Measurements from ENCODE around the gene BRS3.

Gene BRS3

DNA sequence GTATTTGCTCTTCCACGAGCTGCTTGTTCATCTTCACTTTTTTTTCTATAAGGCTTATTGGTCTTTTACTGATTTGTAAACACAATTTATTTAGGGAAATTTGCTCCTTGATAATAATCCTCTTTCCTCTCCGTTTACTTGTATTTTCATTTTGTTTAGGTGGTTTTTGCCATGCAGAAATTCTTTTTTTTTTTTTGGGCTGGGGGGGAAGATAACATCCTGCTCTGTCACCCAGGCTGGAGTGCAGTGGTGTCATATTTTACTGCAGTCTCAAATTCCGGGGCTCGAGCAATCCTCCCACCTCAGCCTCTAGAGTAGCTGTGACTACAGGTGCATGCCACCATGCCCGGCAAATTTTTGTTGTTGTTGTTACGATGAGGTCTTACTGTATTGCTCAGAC is 31.6 kb upstream of the BRS3 start:
- no peak for TF ChIP-seq SIN3A (IDR thresholded peaks at IDR 0.05; ENCODE audit: borderline replicate concordance, insufficient read depth, low read length)
- TF ChIP-seq FOXP2 (optimal IDR thresholded peaks at IDR 0.05; ENCODE audit: borderline replicate concordance, extremely low read depth, extremely low read length, insufficient read depth): no peak
- no peak for TF ChIP-seq TAF1 (IDR thresholded peaks at IDR 0.05; ENCODE audit: borderline replicate concordance, insufficient read depth, low read length)
- TF ChIP-seq, protein P1, sequence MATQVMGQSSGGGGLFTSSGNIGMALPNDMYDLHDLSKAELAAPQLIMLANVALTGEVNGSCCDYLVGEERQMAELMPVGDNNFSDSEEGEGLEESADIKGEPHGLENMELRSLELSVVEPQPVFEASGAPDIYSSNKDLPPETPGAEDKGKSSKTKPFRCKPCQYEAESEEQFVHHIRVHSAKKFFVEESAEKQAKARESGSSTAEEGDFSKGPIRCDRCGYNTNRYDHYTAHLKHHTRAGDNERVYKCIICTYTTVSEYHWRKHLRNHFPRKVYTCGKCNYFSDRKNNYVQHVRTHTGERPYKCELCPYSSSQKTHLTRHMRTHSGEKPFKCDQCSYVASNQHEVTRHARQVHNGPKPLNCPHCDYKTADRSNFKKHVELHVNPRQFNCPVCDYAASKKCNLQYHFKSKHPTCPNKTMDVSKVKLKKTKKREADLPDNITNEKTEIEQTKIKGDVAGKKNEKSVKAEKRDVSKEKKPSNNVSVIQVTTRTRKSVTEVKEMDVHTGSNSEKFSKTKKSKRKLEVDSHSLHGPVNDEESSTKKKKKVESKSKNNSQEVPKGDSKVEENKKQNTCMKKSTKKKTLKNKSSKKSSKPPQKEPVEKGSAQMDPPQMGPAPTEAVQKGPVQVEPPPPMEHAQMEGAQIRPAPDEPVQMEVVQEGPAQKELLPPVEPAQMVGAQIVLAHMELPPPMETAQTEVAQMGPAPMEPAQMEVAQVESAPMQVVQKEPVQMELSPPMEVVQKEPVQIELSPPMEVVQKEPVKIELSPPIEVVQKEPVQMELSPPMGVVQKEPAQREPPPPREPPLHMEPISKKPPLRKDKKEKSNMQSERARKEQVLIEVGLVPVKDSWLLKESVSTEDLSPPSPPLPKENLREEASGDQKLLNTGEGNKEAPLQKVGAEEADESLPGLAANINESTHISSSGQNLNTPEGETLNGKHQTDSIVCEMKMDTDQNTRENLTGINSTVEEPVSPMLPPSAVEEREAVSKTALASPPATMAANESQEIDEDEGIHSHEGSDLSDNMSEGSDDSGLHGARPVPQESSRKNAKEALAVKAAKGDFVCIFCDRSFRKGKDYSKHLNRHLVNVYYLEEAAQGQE (IDR thresholded peaks at IDR 0.05; ENCODE audit: insufficient read depth in 1 of 2, low read depth in 2 of 2, low read length in 2 of 2): no peak
- TF ChIP-seq POLR2AphosphoS5 (IDR thresholded peaks at IDR 0.05; ENCODE audit: low read depth, low read length): no peak

DNA sequence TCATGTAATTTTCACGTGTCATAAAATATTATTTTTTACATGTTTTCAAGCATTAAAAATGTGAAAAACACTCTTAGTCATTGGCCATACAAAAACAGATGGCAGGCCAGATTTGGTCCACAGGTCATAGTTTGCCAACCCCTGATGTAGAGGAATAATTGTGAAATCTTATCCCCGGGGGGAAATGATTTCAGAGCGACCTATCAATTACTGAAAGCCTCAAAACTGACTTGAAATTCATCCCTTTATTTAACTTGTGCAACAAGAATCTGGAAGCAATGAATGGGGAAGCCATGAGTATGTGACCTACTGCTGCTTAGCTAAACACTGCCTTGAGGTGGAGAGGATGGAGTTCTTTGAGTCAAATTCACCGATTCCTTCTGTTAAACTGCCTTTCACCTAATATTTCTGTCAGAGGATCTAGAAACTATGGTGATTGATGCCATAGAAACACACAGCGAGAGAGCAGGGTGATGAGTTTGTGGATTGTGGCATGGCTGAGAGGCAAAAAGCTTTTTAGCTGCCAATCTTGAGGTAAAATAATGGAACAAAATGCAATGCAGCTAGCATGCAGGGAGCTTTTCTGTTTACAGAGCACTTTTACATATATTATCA is 30.3 kb upstream of the BRS3 start:
- TF ChIP-seq TAF1 (IDR thresholded peaks at IDR 0.05; ENCODE audit: borderline replicate concordance, insufficient read depth, low read length) (no peak), SIN3A (IDR thresholded peaks at IDR 0.05; ENCODE audit: borderline replicate concordance, insufficient read depth, low read length) (no peak), FOXP2 (optimal IDR thresholded peaks at IDR 0.05; ENCODE audit: borderline replicate concordance, extremely low read depth, extremely low read length, insufficient read depth) (no peak)
- TF ChIP-seq, protein P1 (IDR thresholded peaks at IDR 0.05; ENCODE audit: insufficient read depth in 1 of 2, low read depth in 2 of 2, low read length in 2 of 2): no peak

DNA sequence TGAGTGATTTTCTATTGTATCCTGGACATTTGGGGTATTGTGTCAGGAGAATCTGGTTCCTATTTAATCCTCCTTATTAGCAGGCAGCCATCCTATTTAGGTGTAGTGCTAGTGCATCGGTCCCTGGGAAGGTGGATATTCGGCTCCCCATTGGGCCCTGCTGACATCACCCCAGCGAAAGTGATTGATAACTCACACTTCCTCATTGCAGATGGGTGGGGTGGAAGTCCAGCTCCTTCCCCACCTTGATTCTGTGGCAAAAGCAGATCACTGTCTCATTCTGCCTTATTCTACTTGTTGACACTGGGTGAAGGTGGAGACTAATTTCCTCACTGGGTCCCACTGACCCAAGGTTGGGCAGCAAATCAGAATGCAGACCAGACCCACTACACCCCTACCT is 23.2 kb upstream of the BRS3 start:
- TF ChIP-seq POLR2AphosphoS5 (IDR thresholded peaks at IDR 0.05; ENCODE audit: low read depth, low read length): no peak
- no peak for TF ChIP-seq SIN3A (IDR thresholded peaks at IDR 0.05; ENCODE audit: borderline replicate concordance, insufficient read depth, low read length)
- TF ChIP-seq TAF1 (IDR thresholded peaks at IDR 0.05; ENCODE audit: borderline replicate concordance, insufficient read depth, low read length): no peak
- TF ChIP-seq, protein P1 (IDR thresholded peaks at IDR 0.05; ENCODE audit: insufficient read depth in 1 of 2, low read depth in 2 of 2, low read length in 2 of 2): no peak
- TF ChIP-seq FOXP2 (optimal IDR thresholded peaks at IDR 0.05; ENCODE audit: borderline replicate concordance, extremely low read depth, extremely low read length, insufficient read depth): no peak

DNA sequence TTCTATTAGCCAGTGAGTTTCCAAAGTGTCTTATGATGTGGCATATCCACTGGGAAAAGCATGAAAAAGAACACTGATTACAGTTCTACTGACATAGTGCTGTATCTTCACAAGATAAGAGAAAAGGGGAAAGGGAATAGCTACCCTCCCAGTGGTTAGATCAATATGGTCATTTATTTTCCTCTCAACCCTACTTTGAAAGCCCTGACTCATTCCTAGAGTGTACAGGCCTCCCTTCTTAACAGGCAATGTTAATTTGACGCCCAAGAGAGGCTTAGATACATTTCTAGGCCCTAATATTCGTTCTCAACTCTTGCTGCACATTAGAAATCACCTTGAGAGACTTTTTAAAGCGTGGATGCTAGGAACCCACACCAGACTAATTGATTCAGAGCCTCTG is 20.4 kb upstream of the BRS3 start:
- TF ChIP-seq SIN3A (IDR thresholded peaks at IDR 0.05; ENCODE audit: borderline replicate concordance, insufficient read depth, low read length) (no peak), POLR2AphosphoS5 (IDR thresholded peaks at IDR 0.05; ENCODE audit: low read depth, low read length) (no peak), FOXP2 (optimal IDR thresholded peaks at IDR 0.05; ENCODE audit: borderline replicate concordance, extremely low read depth, extremely low read length, insufficient read depth) (no peak), TAF1 (IDR thresholded peaks at IDR 0.05; ENCODE audit: borderline replicate concordance, insufficient read depth, low read length) (no peak)
- TF ChIP-seq, protein P1 (IDR thresholded peaks at IDR 0.05; ENCODE audit: insufficient read depth in 1 of 2, low read depth in 2 of 2, low read length in 2 of 2): no peak

Data from PFSK-1 (cell line).